Esophagus (tissue), 2 donors: ENCODE measurements around the gene HBS1L. TPM values are rescaled to one million over a fixed set of nuclear protein-coding genes. Genes with fewer than 3 reads are reported as not detected.

Experiments
- H3K27ac ChIP-seq, 2 donors: one replicate each; pipeline ENCODE4 v1.5.1; 2013; ENCODE audit warnings: low read depth in 2 of 2, mild to moderate bottlenecking in 2 of 2, inconsistent platforms in 1 of 2, low read length in 1 of 2, moderate library complexity in 1 of 2
- H3K27me3 ChIP-seq, 2 donors: one replicate each; pipeline ENCODE4 v1.6.1; 2013; ENCODE audit warnings: low read length in 2 of 2, control low read depth in 1 of 2, mild to moderate bottlenecking in 1 of 2; ENCODE audit not compliant: insufficient read depth in 2 of 2, control insufficient read depth in 1 of 2
- H3K36me3 ChIP-seq, 2 donors: one replicate each; pipeline ENCODE4 v1.6.1; 2013; ENCODE audit warnings: low read length in 1 of 2; ENCODE audit not compliant: control insufficient read depth in 2 of 2, insufficient read depth in 2 of 2
- H3K4me1 ChIP-seq, 2 donors: one replicate each; pipeline ENCODE4 v1.6.1; 2013; ENCODE audit warnings: low read length in 1 of 2; ENCODE audit not compliant: control insufficient read depth in 2 of 2, insufficient read depth in 2 of 2
- H3K4me3 ChIP-seq, 2 donors: one replicate each; pipeline ENCODE4 v1.5.1; 2013; ENCODE audit warnings: low read length in 2 of 2, mild to moderate bottlenecking in 2 of 2, low read depth in 1 of 2, moderate library complexity in 1 of 2
- H3K9me3 ChIP-seq, 2 donors: one replicate each; pipeline ENCODE4 v1.6.1; 2013; ENCODE audit warnings: mild to moderate bottlenecking in 2 of 2, low read depth in 1 of 2, low read length in 1 of 2, moderate library complexity in 1 of 2; ENCODE audit not compliant: control insufficient read depth in 2 of 2, insufficient read depth in 1 of 2
- WGBS, 2 donors: extraction: QIAGEN DNeasy Blood & Tissue Kit; methylation state at CpG; one replicate each; pipeline ENCODE4 v1.1.7; 2013; 5-methylcytosine and 5-hydroxymethylcytosine counted together
- polyA plus RNA-seq, 2 donors: library from polyadenylated mRNA; stranded (reverse); fragments of 200-250 nt; gene quantifications; one replicate each; pipeline ENCODE4 v1.2.3, GENCODE V29; 2013
- donor health status: healthy with polysubstance abuse.
- donor health status: Bipolar disorder and iron deficiency.

The HBS1L gene
- polyA plus RNA-seq, 2 donors: 16.6 to 26.0 TPM

DNA sequence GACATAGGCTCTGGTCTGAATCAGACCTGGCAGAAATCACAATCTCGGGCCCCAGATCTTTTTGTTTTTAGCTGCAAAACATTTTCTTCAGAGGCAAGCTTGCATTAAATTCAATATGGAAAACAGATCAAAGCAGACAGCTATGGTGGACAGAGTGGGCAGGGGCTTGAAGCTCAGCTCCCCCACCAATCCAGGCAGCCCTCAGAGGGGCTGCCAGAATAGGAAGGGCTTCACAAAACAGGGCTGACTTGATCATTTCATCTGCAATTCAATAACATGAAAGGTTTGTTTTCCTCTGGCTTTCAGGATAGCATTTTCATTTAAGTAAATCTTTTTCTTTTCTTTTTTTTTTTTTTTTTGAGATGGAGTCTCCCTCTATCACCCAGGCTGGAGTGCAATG, 55.5 kb downstream of the HBS1L start:
- Histone ChIP-seq H3K36me3 (peaks cover 3% of the 10 kb centered on the region in 2 donors), H3K4me1 (no peaks in the 10 kb centered on the region), H3K27ac (no peak overlapping the region), H3K27me3 (no peaks in the 10 kb centered on the region), H3K9me3 (no peaks in the 10 kb centered on the region), H3K4me3 (no peak overlapping the region)
- 87 to 96% methylated on average over 1 of the region's 1 CpG for WGBS, 2 donors

GRCh38 chr6:134997133-134997995, 57.3 kb downstream of the HBS1L start:
- no peak overlapping the region for H3K27ac ChIP-seq
- no peak overlapping the region for H3K4me3 ChIP-seq
- no peaks in the 10 kb centered on the region for H3K9me3 ChIP-seq
- H3K4me1 ChIP-seq: no peaks in the 10 kb centered on the region
- WGBS, 2 donors: 91 to 92% methylated on average over 9 of the region's 9 CpGs
- H3K27me3 ChIP-seq: no peaks in the 10 kb centered on the region
- H3K36me3 ChIP-seq: peaks cover 3% of the 10 kb centered on the region in 2 donors

DNA sequence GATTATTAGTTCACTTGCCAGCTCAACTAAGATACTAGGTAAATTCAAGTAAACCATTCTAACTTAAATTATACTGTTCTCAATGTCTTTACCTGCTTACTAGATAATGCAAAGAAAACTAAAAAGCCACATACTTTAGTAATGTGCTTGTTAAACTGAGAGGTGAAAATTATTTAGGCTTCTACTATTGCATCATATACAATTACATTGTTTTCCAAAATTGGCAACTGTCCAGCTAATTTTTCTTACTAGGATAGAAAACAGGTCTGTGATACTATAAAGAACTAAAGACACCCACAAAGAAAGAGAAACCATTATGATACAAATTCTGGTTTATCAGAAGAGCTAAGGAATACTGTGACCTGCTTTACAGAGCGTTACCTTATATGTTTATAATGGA, 59.1 kb downstream of the HBS1L start:
- Histone ChIP-seq H3K27me3 (no peaks in the 10 kb centered on the region), H3K9me3 (no peaks in the 10 kb centered on the region), H3K4me1 (no peaks in the 10 kb centered on the region), H3K27ac (no peak overlapping the region), H3K36me3 (peaks cover 3 to 6% of the 10 kb centered on the region in 2 donors), H3K4me3 (no peak overlapping the region)
- WGBS, 2 donors: 94 to 99% methylated on average over 1 of the region's 1 CpG

DNA sequence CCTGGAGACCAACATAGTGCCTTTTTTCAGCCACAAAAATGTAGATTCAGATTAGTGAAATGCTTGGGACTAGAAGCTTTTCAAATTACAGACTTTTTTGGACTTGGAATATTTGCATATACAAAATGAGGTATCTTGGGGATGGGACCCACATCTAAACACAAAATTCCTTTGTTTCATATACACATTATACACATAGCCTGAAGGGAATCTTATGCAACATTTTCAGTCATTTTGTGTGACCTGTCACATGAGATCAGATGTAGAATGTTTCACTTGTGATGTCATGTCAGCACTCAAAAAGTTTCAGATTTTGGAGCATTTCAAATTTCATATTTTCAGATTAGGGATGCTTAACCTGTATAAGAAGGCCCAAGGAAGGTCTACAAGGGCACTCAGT, 60.2 kb downstream of the HBS1L start:
- H3K4me1 ChIP-seq: no peaks in the 10 kb centered on the region
- no peaks in the 10 kb centered on the region for H3K27me3 ChIP-seq
- no peak overlapping the region for H3K4me3 ChIP-seq
- no peaks in the 10 kb centered on the region for H3K9me3 ChIP-seq
- no peak overlapping the region for H3K27ac ChIP-seq
- H3K36me3 ChIP-seq: peaks cover 3 to 6% of the 10 kb centered on the region in 2 donors

DNA sequence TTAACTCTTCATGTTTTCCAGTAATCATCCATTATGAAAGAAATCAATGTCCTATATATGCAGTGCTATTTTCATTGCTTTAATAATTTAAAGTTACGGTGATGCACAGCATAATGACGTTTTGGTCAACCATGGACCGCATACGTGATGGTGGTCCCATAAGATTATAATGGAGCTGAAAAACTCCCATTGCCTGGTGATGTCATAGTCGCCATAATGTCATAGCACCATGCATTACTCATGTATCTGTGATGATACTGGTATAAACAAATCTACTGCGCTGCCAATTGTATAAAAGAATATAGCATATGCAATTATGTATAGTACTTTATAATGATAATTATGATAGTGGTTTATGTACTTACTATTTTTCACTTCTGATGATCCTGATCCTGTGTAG, 62.5 kb downstream of the HBS1L start:
- no peak overlapping the region for H3K27ac ChIP-seq
- H3K9me3 ChIP-seq: no peaks in the 10 kb centered on the region
- 97% methylated on average over 6 of the region's 6 CpGs for WGBS, 2 donors
- no peak overlapping the region for H3K4me3 ChIP-seq
- no peaks in the 10 kb centered on the region for H3K27me3 ChIP-seq
- peaks cover under 1 to 4% of the 10 kb centered on the region in 2 donors for H3K36me3 ChIP-seq
- H3K4me1 ChIP-seq: no peaks in the 10 kb centered on the region

- Histone ChIP-seq H3K4me3 (no peak overlapping the region), H3K27me3 (no peaks in the 10 kb centered on the region), H3K27ac (no peak overlapping the region), H3K4me1 (no peaks in the 10 kb centered on the region), H3K36me3 (peaks cover 0 to 3% of the 10 kb centered on the region in 2 donors), H3K9me3 (no peaks in the 10 kb centered on the region)
- WGBS, 2 donors: 94 to 95% methylated on average over 3 of the region's 3 CpGs
Measured at GRCh38 chr6:134990262-134990661, 64.4 kb downstream of the HBS1L start.

DNA sequence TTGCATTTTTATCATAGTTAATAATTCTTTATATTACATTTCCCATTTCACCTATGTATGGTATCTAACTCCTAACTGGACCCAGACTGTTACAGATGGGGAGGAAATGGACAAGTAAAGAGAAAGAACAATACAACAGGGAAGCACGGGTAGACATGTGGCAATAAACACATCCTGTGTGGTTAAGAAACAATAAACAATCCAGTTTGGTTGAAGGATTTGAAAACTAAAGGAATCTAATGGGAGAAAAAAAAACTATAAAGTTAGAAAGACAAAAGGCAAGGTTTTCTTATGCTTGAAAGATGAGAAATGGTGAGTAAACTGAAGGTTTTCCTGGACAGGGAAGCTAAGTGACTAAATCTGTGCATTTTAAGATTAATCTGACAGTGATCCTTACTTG, 69.8 kb downstream of the HBS1L start:
- H3K9me3 ChIP-seq: no peaks in the 10 kb centered on the region
- H3K36me3 ChIP-seq: peaks cover 0 to 3% of the 10 kb centered on the region in 2 donors
- no peaks in the 10 kb centered on the region for H3K4me1 ChIP-seq
- WGBS, 2 donors: 35 to 41% methylated on average over 1 of the region's 1 CpG
- H3K4me3 ChIP-seq: no peak overlapping the region
- no peaks in the 10 kb centered on the region for H3K27me3 ChIP-seq
- H3K27ac ChIP-seq: no peak overlapping the region

GRCh38 chr6:134983823-134984222, 70.8 kb downstream of the HBS1L start:
- Histone ChIP-seq H3K27ac (no peak overlapping the region), H3K4me3 (no peak overlapping the region), H3K27me3 (no peaks in the 10 kb centered on the region), H3K36me3 (peaks cover 0 to 3% of the 10 kb centered on the region in 2 donors), H3K4me1 (no peaks in the 10 kb centered on the region), H3K9me3 (no peaks in the 10 kb centered on the region)
- WGBS, 2 donors: 88% methylated on average over 2 of the region's 2 CpGs

DNA sequence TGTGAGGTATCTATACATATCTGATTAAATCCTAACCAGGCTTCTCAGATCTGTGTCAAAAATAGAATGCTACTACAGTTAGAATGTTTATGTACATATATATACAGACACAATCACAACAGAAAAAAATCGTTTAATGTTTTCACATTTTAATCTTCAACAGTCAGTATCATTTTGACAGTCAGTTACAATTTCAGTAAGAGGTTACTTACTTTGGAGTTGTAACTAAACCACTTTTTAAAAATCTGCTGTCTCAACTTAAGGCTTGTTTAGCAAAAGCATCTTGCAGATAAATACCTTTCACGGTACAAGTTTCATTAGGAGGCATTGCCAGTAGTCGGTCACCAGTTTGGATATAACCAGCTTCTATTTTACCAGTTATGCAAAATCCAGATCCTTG, 72.5 kb downstream of the HBS1L start:
- peaks cover 0 to 3% of the 10 kb centered on the region in 2 donors for H3K36me3 ChIP-seq
- H3K9me3 ChIP-seq: no peaks in the 10 kb centered on the region
- no peaks in the 10 kb centered on the region for H3K4me1 ChIP-seq
- WGBS, 2 donors: 76 to 78% methylated on average over 3 of the region's 3 CpGs
- H3K27ac ChIP-seq: no peak overlapping the region
- no peak overlapping the region for H3K4me3 ChIP-seq
- H3K27me3 ChIP-seq: no peaks in the 10 kb centered on the region

DNA sequence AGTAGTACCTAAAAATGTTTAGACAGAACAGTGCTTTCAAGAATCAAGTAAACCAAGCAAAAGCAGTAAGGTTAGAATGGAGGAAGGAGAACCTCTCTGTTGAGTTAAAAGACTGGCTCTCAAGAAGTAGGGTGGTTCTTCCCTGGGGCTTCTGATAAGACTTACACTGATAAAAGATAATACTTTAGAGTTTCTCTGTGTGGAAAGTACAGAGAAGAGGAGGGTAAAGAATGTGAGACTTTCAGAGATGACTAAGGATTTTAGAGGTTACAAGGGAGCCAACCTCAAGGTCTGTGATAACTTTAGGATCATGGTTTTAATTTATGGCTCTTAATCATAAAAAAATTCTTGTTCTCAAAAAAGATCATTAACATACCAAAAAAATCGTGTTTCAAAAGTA, 73.8 kb downstream of the HBS1L start:
- no peak overlapping the region for H3K4me3 ChIP-seq
- peaks cover 0 to 3% of the 10 kb centered on the region in 2 donors for H3K36me3 ChIP-seq
- H3K27me3 ChIP-seq: no peaks in the 10 kb centered on the region

More for the DNA sequence above, 73.8 kb downstream of the HBS1L start:
- 75 to 76% methylated on average over 1 of the region's 1 CpG for WGBS, 2 donors
- no peaks in the 10 kb centered on the region for H3K9me3 ChIP-seq
- no peaks in the 10 kb centered on the region for H3K4me1 ChIP-seq
- no peak overlapping the region for H3K27ac ChIP-seq
